ENCODE results near the gene CCNL2. TPM values are rescaled to one million over a fixed set of nuclear protein-coding genes. Genes with fewer than 3 reads are reported as not detected.
A peak's percentile ranks its signal among the peaks of the same experiment; 100 is the strongest.
"Not testable (repeated sequence)": the region's sequence is repeated elsewhere in the genome, so short reads cannot be mapped to it uniquely, and the experiment has no call there.

CCNL2 gene
- total and polyA plus RNA-seq, 2 donors (not counting 1 experiment from before 2014, with no cell fraction given) = 263 to 347 TPM

DNA sequence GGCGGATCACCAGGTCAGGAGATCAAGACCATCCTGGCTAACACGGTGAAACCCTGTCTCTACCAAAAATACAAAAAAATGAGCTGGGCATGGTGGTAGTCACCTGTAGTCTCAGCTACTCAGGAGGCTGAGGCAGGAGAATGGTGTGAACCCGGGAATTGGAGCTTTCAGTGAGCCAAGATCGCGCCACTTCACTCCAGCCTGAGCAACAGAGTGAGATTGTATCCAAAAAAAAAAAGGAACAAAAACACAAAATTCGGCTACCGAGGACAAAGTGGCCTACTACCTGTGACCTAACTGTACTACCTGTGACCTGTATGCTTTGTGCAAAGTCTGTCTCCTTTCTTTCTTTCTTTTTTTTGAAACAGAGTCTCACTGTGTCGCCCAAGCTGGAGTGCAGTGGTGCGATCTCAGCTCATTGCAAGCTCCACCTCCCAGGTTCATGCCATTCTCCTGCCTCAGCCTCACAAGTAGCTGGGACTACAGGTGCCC, 3.8 kb upstream of the CCNL2 start:
- H3K9me3 ChIP-seq (ENCODE audit: control extremely low read depth in 1 of 3, control insufficient read depth in 2 of 3, insufficient read depth in 1 of 3, low read length in 2 of 3); H3K27me3 ChIP-seq (replicated peaks in 1 of 4; ENCODE audit: control extremely low read depth in 1 of 4, control insufficient read depth in 3 of 4, insufficient read depth in 4 of 4, low read length in 3 of 4); H3K4me3 ChIP-seq (ENCODE audit: control extremely low read depth in 1 of 5, extremely low read depth in 1 of 5, insufficient read depth in 1 of 5, low read depth in 2 of 5, low read length in 4 of 5); H3K9me3 Mint-ChIP-seq (ENCODE audit: insufficient read depth); intact Hi-C loops (cut with micrococcal nuclease); H3K4me3 Mint-ChIP-seq; H3K27me3 Mint-ChIP-seq; H3K4me2 ChIP-seq (replicated peaks; ENCODE audit: low read depth, low read length, poor library complexity, severe bottlenecking); H3K27ac Mint-ChIP-seq; ATAC-seq (ENCODE audit: low read depth); H3K27ac ChIP-seq (ENCODE audit: low read length in 2 of 2); DNase-seq; H3K9ac ChIP-seq (ENCODE audit: low read length); H2AFZ ChIP-seq (ENCODE audit: insufficient read depth, low read depth, low read length, poor library complexity, severe bottlenecking); CTCF ChIA-PET: not testable (repeated sequence)
- peaks cover 0 to 40% of the 10 kb centered on the region in 2 experiments for H3K36me3 ChIP-seq (replicated peaks in 1 of 2; ENCODE audit: control extremely low read depth in 1 of 2, control insufficient read depth in 1 of 2, extremely low read depth in 1 of 2, insufficient read depth in 2 of 2, low read length in 1 of 2)
- H3K4me1 ChIP-seq (ENCODE audit: control insufficient read depth in 2 of 2, insufficient read depth in 2 of 2, low read length in 2 of 2) = peaks cover 33 to 39% of the 10 kb centered on the region in 2 donors
- 97% methylated on average over 9 of the region's 9 CpGs for WGBS (ENCODE audit: insufficient coverage)
- H4K20me1 ChIP-seq (ENCODE audit: control insufficient read depth, insufficient read depth, low read length, poor library complexity, severe bottlenecking) = peaks cover 27% of the 10 kb centered on the region
- POLR2A ChIA-PET = interaction anchor here (0.6 kb wide), 1 partner anchor 30 kb away, joined by 3 read pairs; no protein-coding TSS in a partner anchor
- H3K79me2 ChIP-seq (ENCODE audit: control insufficient read depth, insufficient read depth, low read length) = peaks cover 63% of the 10 kb centered on the region
- H3K4me1 Mint-ChIP-seq = peaks cover 51% of the 10 kb centered on the region

DNA sequence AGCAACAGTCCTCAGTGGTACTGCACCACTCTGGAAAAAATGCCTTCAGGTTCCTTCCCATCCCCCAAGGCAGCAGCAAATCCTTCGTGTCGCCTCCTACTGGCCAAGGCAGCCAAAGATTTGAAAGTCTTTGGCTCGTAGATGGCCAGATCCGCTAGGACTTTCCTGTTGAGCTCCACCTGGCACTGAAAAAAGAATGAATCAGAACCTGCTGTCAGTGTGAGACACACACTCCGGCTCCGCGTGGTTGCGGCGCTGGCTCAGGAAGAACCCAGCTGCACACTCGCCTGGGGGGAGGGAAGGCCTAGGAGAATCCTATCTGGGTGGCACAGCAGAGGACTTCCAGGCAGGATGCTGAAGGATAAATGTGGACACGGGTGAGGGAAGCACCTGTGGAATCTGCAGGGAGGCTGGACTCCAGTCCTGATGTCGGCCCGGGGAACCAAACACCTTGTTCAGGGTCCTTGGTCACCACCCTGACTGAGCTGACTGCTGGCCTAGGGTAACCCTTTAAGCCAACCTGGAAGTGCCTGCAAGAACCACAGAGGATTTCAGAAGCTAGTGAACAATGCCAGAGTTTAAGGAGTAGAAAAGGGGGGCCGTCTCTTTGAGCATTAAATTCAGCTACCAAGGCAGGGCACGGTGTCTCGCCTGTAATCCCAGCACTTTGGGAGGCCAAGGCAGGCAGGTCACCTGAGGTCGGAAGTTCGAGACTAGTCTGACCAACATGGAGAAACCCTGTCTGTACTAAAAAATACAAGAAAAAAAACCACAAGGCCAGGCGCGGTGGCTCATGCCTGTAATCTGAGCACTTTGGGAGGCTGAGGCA, 3.2 kb upstream of the CCNL2 start:
- Histone ChIP-seq H2AFZ (ENCODE audit: insufficient read depth, low read depth, low read length, poor library complexity, severe bottlenecking) (no peak overlapping the region), H3K27ac (ENCODE audit: low read length in 2 of 2) (no peak overlapping the region), H3K36me3 (replicated peaks in 1 of 2; ENCODE audit: control extremely low read depth in 1 of 2, control insufficient read depth in 1 of 2, extremely low read depth in 1 of 2, insufficient read depth in 2 of 2, low read length in 1 of 2) (peaks cover 0 to 47% of the 10 kb centered on the region in 2 experiments), H3K4me1 (ENCODE audit: control insufficient read depth in 2 of 2, insufficient read depth in 2 of 2, low read length in 2 of 2) (peaks cover 34 to 41% of the 10 kb centered on the region in 2 donors), H3K27me3 (replicated peaks in 1 of 4; ENCODE audit: control extremely low read depth in 1 of 4, control insufficient read depth in 3 of 4, insufficient read depth in 4 of 4, low read length in 3 of 4) (no peaks in the 10 kb centered on the region), H4K20me1 (ENCODE audit: control insufficient read depth, insufficient read depth, low read length, poor library complexity, severe bottlenecking) (peaks cover 25% of the 10 kb centered on the region), H3K9me3 (ENCODE audit: control extremely low read depth in 1 of 3, control insufficient read depth in 2 of 3, insufficient read depth in 1 of 3, low read length in 2 of 3) (no peaks in the 10 kb centered on the region), H3K4me3 (ENCODE audit: control extremely low read depth in 1 of 5, extremely low read depth in 1 of 5, insufficient read depth in 1 of 5, low read depth in 2 of 5, low read length in 4 of 5) (no peak overlapping the region), H3K4me2 (replicated peaks; ENCODE audit: low read depth, low read length, poor library complexity, severe bottlenecking) (no peak overlapping the region), H3K79me2 (ENCODE audit: control insufficient read depth, insufficient read depth, low read length) (peaks cover 63% of the 10 kb centered on the region), H3K9ac (ENCODE audit: low read length) (no peak overlapping the region)
- Mint-ChIP-seq H3K4me3 (peak overlapping the region; percentile 94), H3K27me3 (no peaks in the 10 kb centered on the region), H3K27ac (peak overlapping the region; percentile 71), H3K9me3 (ENCODE audit: insufficient read depth) (no peaks in the 10 kb centered on the region), H3K4me1 (peaks cover 54% of the 10 kb centered on the region)
- 95% methylated on average over 17 of the region's 20 CpGs for WGBS (ENCODE audit: insufficient coverage)
- intact Hi-C loops (cut with micrococcal nuclease) = no loop called here
- POLR2A ChIA-PET = interaction anchor here (0.6 kb wide), 1 partner anchor 29 kb away, joined by 3 read pairs; no protein-coding TSS in a partner anchor
- TF ChIP-seq, protein P1, sequence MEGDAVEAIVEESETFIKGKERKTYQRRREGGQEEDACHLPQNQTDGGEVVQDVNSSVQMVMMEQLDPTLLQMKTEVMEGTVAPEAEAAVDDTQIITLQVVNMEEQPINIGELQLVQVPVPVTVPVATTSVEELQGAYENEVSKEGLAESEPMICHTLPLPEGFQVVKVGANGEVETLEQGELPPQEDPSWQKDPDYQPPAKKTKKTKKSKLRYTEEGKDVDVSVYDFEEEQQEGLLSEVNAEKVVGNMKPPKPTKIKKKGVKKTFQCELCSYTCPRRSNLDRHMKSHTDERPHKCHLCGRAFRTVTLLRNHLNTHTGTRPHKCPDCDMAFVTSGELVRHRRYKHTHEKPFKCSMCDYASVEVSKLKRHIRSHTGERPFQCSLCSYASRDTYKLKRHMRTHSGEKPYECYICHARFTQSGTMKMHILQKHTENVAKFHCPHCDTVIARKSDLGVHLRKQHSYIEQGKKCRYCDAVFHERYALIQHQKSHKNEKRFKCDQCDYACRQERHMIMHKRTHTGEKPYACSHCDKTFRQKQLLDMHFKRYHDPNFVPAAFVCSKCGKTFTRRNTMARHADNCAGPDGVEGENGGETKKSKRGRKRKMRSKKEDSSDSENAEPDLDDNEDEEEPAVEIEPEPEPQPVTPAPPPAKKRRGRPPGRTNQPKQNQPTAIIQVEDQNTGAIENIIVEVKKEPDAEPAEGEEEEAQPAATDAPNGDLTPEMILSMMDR (IDR thresholded peaks at IDR 0.05) = peak; percentile 38
- no peak for TF ChIP-seq EZH2 (IDR thresholded peaks at IDR 0.05; ENCODE audit: borderline replicate concordance, insufficient read depth, low read depth, low read length, poor library complexity, severe bottlenecking)
- ATAC-seq (ENCODE audit: low read depth) = no peak
- CTCF ChIA-PET = no interaction called here
- peak; percentile 47 for DNase-seq
